GM19239 (cell line): ENCODE data around the gene RECQL5.

Experiments used
- DNase-seq: peaks from one replicate; pipeline ENCODE4 v3.0.0; 2011; ENCODE audit warnings: low spot score; ENCODE audit not compliant: insufficient read length
- FAIRE-seq: peaks from 2 replicates; lab custom pipeline; 2011; peaks lifted over from hg19 to GRCh38; lab: Jason Lieb, UNC

Gene RECQL5

DNA sequence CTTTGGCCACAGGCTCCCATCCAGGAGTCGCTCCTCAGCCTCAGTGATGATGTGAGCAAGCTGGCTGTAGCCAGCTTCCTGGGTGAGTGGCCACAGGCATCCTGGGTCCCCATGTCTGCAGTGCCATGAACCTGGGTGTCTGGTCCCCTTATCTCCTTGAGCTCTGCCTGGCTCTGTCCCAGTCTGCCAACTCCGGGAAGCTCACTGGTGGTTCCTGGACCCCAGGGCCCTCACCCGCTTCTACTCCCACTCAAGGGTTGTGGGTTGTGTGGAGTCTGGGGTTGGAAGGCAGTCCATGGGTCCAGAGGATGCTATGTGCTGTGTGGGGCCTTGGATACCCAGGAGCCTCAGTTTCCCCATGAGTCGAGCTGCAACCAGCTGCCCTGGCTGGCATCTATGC is 45.5 kb downstream of the RECQL5 start:
- no peak for FAIRE-seq
- DNase-seq: no peak

DNA sequence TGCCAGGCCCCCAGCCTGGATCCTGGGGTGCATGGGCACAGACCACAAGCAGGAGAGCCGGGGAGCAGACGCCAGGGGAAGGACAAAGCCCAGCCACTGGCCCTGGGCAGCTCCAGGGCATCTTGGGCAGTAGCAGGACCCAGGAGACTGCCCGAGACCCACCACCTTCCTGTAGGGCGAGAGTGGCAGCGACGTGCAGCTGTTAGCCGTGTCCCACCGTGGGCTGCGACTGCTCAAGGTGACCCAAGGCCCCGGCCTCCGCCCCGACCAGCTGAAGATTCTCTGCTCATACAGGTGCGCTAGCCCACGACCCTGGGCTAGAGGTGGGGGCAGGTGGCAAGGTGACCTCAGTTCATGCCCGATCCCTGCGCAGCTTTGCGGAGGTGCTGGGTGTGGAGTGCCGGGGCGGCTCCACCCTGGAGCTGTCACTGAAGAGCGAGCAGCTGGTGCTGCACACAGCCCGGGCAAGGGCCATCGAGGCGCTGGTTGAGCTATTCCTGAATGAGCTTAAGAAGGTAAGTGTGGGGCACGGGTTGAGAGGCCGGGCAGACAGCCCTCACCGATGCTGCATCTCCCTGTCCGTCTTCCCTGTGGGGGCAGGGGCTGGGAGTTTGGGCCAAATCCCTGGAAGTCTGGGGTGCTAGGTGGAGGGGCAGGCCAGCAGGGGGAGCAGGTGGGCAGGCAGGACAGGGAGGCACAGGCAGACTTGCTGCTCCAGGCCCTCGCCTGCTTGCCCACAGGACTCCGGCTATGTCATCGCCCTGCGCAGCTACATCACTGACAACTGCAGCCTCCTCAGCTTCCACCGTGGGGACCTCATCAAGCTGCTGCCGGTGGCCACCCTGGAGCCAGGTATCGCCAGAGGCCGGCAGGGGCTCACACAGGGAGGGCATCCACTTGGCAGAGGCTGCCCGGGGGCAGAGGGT is 47.2 kb downstream of the RECQL5 start:
- no peak for FAIRE-seq
- DNase-seq: no peak

DNA sequence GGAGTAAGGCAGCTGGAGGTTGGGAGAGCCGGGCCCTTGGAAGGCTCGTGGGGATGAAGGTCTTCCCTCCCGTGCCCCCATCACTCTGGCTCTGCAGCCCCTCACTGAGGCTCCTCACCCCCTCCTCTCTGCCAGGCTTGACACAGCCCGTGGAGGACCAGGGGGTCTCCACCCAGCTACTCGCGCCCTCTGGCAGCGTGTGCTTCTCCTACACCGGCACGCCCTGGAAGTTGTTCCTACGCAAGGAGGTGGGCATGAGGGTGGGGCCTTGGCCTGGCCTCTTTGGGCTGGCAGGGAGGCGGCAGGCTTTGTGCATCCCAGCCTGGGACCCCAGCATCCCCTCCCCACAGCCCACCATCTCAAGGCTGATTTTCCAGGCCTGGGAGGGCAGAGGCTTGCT is 49.3 kb downstream of the RECQL5 start:
- no peak for DNase-seq
- no peak for FAIRE-seq

DNA sequence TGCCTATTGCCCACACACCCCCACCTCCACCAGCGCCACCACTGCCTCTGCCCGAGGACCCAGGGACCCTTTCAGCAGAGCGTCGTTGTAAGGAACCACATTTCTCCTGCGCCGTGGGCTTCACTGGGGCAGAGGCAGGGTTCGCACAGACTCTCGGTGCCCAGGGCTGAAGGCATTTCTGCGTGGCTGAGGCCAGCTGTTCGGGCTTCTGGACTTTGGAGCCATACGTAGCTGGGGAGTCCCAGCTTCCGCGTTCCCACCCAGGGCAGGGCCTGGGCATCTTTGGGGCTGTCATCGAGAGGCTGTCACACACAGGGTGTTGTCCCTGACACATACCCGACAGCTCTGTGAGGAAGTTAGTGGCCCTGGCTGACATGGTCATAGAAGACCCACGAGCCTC is 49.7 kb downstream of the RECQL5 start:
- FAIRE-seq (no peak), DNase-seq (no peak)

DNA sequence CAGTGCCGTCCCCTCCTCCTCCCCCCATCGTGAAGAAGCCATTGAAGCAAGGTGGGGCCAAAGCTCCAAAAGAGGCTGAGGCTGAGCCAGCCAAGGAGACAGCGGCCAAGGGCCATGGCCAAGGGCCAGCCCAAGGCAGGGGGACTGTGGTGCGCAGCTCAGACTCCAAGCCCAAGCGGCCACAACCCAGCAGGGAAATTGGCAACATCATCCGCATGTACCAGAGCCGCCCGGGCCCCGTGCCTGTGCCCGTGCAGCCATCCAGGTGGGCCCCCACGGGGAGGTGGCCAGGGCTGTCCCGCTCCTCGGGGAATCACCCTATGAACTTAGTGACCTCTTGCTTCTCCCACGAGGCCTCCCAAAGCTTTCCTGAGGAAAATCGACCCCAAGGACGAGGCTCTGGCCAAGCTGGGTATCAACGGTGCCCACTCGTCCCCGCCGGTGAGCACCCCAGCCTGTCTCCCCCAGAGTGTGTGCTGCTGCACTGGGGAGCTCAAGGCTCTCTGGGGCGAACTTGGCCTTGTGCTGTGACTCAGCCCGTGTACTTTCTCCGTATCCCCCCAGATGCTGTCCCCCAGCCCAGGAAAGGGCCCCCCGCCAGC is 50.3 kb downstream of the RECQL5 start:
- no peak for DNase-seq
- no peak for FAIRE-seq

DNA sequence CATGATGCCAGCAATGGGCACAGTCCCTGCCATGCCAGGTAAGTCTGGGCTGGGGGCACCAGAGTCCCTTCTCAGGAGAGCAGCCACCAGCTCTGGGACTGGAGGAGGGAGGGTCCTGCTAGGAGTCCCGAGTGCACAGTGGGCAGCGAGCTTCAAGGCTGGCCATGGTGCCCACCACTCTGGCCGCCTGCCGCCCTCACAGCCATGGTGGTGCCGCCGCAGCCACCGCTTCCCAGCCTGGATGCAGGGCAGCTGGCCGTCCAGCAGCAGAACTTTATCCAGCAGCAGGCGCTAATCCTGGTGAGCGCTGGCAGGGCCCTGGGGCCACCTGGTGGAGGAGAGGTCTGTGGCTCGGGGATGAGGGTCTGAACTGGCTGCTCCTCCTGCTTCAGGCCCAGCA is 51.7 kb downstream of the RECQL5 start:
- DNase-seq (no peak), FAIRE-seq (no peak)

DNA sequence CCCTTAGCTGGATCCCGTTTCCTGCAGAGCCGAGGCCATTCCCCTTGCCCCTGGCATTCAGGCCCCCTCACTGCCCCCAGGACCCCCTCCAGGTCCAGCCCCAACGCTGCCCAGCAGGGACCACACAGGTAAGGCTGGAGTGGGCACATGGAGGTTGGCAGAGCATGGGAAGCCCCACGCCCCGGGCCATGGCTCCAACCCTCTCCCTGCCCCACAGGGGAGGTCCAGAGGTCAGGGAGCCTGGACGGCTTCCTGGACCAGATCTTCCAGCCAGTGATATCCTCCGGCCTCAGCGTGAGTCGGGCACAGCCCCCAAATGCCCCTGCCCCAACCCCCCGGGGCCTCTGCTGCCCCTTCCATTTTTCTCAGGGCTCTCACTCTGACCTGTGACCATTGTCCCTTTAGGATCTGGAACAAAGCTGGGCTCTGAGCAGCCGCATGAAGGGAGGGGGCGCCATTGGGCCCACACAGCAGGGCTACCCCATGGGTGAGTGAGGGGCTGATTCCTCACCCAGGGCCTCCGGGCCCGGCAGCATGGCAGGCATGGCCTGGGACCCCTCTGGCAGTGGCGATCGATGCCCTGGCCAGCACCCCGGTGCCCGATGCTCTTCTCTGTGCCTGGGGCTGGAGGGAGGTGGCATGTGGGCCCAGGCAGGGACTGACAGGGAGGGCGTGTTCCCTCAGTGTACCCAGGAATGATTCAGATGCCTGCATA is 52.2 kb downstream of the RECQL5 start:
- DNase-seq (no peak), FAIRE-seq (no peak)

DNA sequence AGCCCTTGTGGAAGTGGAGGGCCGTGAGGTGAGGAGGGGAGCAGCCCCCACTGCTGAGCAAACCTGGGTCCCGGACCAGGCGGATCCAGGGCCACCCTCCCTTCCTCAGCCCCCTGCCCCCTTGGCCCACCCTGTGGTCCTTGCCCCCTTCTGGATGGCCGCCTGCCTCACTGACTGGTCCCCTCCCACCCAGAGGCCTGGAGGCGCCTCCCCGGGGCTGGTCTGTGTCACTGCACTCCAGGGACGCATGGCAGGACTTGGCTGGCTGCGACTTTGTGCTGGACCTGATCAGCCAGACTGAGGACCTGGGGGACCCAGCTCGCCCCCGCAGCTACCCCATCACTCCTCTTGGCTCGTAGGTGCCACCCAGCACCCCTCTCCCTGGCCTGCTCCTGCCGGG is 52.9 kb downstream of the RECQL5 start:
- FAIRE-seq (no peak), DNase-seq (no peak)

DNA sequence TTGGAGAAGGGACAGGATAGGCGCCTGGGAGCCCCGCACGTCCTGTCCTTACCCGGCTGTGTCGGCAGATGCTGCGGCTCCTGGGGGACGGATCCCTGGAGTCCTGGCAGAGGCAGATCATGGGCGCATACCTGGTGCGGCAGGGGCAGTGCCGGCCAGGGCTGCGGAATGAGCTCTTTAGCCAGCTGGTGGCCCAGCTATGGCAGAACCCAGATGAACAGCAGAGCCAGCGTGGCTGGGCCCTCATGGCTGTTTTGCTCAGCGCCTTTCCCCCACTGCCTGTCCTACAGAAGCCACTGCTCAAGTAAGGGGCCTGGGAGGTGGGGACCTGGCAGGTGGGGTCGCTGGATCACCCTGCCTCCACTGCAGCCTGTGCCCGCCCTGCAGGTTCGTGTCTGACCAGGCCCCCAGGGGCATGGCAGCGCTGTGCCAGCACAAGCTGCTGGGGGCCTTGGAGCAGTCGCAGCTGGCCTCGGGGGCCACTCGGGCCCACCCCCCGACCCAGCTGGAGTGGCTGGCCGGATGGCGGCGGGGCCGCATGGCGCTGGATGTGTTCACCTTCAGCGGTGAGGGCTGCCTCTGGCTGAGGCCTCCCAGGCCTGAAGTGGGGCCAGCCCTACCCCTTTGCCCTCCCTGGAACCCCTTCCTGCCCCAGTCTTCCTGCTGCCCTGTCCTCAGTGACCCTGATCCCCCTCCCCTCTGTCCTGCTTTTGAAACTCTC is 53.9 kb downstream of the RECQL5 start:
- FAIRE-seq (no peak), DNase-seq (no peak)

DNA sequence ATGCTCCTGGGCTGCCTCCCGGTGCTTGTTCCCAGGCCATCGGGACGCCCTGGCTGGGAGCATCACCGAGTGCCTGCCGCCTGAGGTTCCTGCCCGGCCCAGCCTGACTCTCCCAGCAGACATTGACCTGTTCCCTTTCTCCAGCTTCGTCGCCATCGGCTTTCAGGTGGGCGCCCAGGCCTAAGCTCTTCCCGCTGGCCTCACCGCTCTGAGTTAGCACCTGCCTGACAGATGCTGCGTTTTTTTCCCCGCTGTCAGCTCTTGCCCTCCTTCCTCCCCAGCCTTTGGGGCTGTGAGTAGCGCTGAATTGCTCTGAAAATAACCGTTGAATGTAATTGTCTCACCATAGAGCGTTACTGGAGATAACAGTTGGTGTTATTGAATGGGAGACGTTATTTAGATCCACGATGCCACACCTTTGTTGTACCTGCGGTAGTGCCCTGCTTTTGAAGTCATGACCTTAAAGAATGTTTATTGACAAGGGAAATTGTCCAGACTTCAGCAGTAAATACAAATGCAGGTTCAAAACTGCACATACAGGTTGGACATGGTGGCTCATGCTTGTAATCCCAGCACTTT is 55.0 kb downstream of the RECQL5 start:
- DNase-seq (no peak), FAIRE-seq (no peak)

DNA sequence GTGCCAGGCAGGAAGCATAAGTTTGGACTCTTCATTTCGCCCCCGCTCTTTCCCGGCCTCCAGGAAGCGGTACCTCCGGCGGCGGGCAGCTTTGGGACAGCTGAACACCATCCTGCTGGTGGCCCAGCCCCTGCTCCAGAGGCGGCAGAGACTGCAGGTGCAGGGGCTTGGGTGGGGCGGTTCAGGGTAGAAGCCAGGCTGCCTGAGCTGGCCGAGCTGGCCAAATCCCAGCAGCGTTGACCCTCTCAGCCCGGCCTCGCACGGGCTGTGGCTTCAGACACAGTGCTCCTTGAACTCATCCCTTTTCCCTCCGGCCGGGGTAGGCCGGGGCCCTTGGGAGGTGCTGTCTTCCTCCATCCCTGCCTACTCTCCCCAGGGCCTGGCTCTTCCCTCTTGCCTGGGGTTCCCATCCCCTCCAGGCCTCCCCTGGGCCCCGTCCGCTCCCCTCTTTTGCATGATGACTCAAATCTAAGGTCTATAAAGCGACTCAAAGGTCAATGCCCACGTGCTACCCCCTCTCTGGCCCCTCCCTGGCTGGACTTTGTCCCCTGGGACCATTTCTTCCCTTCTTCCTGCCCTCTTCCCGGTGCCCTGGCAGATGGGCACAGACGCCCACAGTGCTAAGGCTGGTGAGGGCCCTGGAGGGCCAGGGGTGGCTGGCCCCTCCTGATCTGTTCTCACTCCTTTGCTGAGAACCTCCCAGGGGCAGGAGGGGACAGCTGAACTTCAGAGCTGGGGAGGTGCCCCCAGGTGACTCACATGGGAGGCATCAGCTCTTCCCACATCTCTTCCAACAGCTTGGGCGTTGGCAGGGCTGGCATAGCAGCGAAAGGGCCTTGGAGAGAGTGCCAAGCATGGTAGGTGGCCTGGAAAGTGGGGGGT is 56.6 kb downstream of the RECQL5 start:
- no peak for FAIRE-seq
- no peak for DNase-seq

DNA sequence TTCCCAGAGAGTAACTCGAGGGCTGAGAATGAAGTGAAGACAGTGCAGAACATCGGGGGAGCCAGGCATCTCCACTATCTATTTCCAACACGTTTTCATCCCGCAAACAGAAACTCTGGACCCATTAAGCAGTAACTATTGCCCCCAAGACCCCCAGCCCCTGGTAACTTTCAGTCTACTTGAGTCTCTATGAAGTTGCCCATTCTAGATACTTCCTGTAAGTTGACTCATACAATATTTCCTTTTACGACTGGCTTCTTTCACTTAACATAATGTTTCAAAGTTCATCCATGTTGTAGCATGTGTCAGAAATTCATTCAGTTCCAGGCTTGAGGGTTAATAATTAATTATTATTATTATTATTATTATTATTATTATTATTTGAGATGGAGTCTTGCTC is 59.9 kb downstream of the RECQL5 start:
- FAIRE-seq: no peak
- DNase-seq: no peak

DNA sequence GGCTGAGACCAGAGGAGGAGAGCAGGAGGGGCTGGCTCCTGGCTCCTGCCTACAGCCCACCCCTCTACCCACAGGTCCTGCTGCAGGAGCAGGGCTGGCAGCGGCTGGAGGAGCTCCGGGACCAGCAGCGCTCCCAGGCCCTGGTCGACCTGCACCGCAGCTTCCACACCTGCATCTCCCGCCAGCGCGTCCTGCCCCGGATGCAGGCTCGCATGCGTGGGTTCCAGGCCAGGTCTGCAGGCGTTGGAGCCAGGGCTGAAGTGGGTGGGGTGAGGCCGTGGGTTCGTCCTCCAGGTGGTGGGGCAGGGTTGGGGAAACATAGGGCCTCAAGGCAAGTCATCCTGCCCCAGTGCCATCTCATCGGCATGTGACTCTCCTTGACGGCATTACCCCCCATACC is 61.2 kb downstream of the RECQL5 start:
- DNase-seq: no peak
- no peak for FAIRE-seq

DNA sequence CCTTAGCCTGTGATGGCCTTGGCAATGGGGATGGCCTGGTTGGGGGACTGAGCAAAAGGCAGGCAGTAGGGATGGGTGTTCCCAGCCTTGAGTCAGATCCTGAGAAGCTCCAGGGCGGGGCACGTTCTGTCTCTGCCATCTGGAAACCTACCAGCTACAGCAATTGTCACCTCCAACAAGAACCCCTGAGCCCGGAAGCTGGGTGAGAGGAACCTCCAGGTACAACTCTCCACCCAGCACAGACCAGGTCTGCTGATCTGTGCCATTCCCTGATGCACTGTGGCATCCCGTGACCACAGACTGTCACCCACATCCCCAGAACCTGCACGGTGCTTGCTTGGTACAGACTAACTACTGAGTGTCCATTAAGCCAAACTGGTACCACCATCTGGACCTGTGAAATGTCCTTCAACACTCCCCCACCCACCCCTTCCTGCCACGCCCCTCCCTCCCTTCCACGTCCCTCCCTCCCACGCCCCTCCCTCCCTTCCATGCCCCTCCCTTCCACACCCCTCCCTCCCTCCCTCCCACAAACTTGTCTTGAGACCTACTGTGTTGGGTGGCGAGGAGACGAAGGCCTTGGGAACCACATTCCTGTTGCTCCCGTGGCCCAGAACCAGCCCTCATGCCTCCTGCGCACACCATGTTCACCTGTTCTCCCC is 62.8 kb downstream of the RECQL5 start:
- DNase-seq (no peak), FAIRE-seq (no peak)

DNA sequence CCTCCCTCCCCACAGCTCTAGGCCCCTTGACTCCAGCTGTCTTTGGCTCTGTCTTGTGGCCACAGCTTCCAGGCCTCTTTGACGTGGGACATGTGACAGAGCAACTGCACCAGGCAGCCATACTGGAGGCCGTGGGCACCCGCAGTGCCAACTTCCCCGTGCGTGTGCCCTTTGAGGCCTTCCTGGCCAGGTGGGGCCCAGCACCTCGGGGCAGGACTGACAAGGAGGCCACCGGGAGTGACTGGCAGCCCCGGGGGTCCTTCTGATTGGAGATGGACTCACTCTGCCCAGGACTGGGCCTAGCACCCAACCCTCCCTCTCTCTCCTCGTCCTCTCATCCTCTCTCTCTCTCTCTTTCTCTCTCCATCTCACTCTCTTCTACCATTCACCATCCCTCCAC is 63.8 kb downstream of the RECQL5 start:
- FAIRE-seq (no peak), DNase-seq (no peak)

DNA sequence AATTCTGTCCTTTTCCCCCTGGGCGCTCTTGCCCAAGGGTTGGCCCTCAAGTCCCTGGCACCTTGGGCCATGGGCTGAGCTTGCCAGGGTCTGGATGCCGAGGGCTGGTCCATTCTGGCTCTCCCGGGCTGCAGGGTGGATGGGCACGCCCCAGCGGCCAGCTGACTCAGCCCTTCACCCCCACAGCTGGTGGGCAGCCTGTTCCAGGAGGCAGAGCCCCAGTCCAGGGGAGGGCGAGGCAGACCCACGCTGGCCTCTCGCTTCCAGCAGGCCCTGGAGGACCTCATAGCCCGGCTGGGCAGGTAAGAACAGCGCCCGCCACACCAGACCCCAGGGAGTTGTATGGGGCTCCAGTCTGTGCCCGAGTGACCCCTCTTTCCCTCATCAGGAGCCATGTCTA is 64.3 kb downstream of the RECQL5 start:
- FAIRE-seq: no peak
- DNase-seq: no peak

DNA sequence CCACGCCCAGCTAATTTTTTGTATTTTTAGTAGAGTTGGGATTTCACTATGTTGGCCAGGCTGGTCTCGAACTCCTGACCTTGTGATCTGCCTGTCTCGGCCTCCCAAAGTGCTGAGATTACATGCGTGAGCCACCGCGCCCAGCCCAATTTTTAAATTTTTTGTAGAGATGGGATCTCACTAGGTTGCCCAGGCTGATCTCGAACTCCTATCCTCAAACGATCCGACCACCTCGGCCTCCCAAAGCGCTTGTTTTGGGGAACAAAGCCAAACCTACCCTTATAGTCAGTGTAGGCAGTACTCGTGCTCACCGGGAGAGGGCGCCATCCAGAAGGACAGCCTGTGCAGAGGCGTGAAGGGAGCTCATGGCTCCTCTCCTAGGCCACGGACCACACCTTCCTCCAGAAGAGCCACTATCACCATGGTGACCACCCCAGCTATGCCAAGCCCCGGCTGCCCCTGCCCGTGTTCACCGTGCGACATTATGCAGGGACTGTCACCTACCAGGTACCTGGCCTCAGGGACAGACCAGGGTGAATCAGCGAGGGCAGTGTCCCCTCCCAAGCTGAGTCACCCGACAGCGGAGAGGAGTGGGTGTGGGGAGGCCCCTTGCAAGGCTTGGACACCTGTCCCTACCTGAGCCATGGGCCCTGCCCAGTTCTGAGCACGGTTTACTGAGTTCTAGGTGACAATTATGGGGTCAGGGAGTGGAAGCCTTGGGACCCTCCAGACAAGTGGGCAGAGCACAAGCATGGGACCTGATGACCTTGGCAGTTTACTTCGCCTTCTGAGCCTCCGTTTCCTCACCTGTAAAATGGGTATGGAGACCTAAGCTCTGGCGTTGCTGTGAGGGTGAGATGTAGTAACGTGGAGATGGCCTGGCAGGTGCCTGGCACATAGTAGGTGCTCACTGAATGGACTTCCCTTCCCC is 65.6 kb downstream of the RECQL5 start:
- FAIRE-seq (no peak), DNase-seq (peak; percentile 74)
